H1 (cell line): ENCODE data around the gene SRSF2. TPM values are rescaled to one million over a fixed set of nuclear protein-coding genes. Genes with fewer than 3 reads are reported as not detected.

Experiments
- CTCF ChIA-PET: fragments of 300-600 bp; sonication (Branson Sonifier 250); formaldehyde crosslinking; loops from one replicate; lab custom pipeline; 2021; ENCODE audit not compliant: partially characterized antibody; lab: Charles Lee
- POLR2A ChIA-PET: fragments of 300-600 bp; sonication (Branson Sonifier 250); formaldehyde crosslinking; loops from one replicate; lab custom pipeline; 2021; ENCODE audit warnings: inconsistent platforms; ENCODE audit not compliant: partially characterized antibody; lab: Charles Lee
- DNase-seq, 2 experiments: peaks; one replicate each; pipeline versions ENCODE4 v3.0.0 to v3.0.0-alpha.2; 2010 to 2022; ENCODE audit warnings: low spot score in 2 of 2, low read depth in 1 of 2, mixed read lengths in 1 of 2
- FAIRE-seq: peaks from 2 replicates; lab custom pipeline; 2011; peaks lifted over from hg19 to GRCh38; lab: Jason Lieb, UNC
- H2AFZ ChIP-seq: 2 replicates; pipeline ENCODE4 v1.8.1; 2012; ENCODE audit warnings: low read length, inconsistent platforms
- H2AK5ac ChIP-seq: 2 replicates; pipeline ENCODE4 v1.6.1; 2013; ENCODE audit warnings: low read depth, low read length
- H2BK120ac ChIP-seq: replicated peaks from 2 replicates; pipeline ENCODE3; 2013; ENCODE audit warnings: low read depth, low read length, inconsistent platforms
- H2BK12ac ChIP-seq: 2 replicates; pipeline ENCODE4 v1.6.1; 2013; ENCODE audit warnings: low read depth, low read length
- H2BK15ac ChIP-seq: 2 replicates; pipeline ENCODE4 v1.6.1; 2013; ENCODE audit warnings: low read length
- H2BK20ac ChIP-seq: 2 replicates; pipeline ENCODE4 v1.6.1; 2013; ENCODE audit warnings: low read length
- H2BK5ac ChIP-seq: 2 replicates; pipeline ENCODE4 v1.6.1; 2013; ENCODE audit warnings: low read depth, low read length
- H3K14ac ChIP-seq: 2 replicates; pipeline ENCODE4 v1.6.1; 2013; ENCODE audit warnings: inconsistent platforms; ENCODE audit not compliant: insufficient read length
- H3K18ac ChIP-seq: 2 replicates; pipeline ENCODE4 v1.6.1; 2013; ENCODE audit warnings: low read length; ENCODE audit errors: extremely low read depth
- H3K23ac ChIP-seq: 2 replicates; pipeline ENCODE4 v1.6.1; 2013; ENCODE audit warnings: inconsistent platforms; ENCODE audit not compliant: insufficient read length
- H3K23me2 ChIP-seq: 2 replicates; pipeline ENCODE4 v1.6.1; 2013; ENCODE audit warnings: low read depth, low read length
- H3K27ac ChIP-seq: 2 replicates; pipeline ENCODE4 v1.6.1; 2011; ENCODE audit warnings: low read depth, low read length, inconsistent platforms
- H3K27me3 ChIP-seq, 4 experiments: replicated peaks in 1 of 4; 1 replicate in 1 of 4; 2 replicates in 3 of 4; pipeline versions ENCODE4 v1.6.1 to v1.8.1; 2011 to 2013; ENCODE audit warnings: low read length in 3 of 4, mild to moderate bottlenecking in 3 of 4, inconsistent platforms in 2 of 4, mixed read lengths in 2 of 4, moderate library complexity in 1 of 4; ENCODE audit not compliant: control insufficient read depth in 3 of 4, insufficient read depth in 3 of 4; ENCODE audit errors: extremely low read depth in 1 of 4
- H3K36me3 ChIP-seq, 4 experiments: 2 replicates each; pipeline versions ENCODE4 v1.6.1 to v1.8.1; 2011 to 2013; ENCODE audit warnings: mild to moderate bottlenecking in 4 of 4, low read length in 3 of 4, moderate library complexity in 2 of 4, control low read depth in 1 of 4, inconsistent platforms in 1 of 4; ENCODE audit not compliant: insufficient read depth in 4 of 4, control insufficient read depth in 2 of 4
- H3K4ac ChIP-seq: replicated peaks from 2 replicates; pipeline ENCODE3; 2013; ENCODE audit warnings: low read length, low read depth, mixed read lengths, inconsistent platforms; ENCODE audit not compliant: insufficient read length
- H3K4me1 ChIP-seq, 4 experiments: replicated peaks in 1 of 4; 1 replicate in 1 of 4; 2 replicates in 3 of 4; pipeline versions ENCODE4 v1.6.1 to v1.8.1; 2011 to 2013; ENCODE audit warnings: low read length in 3 of 4, inconsistent platforms in 2 of 4, mixed read lengths in 1 of 4; ENCODE audit not compliant: insufficient read depth in 4 of 4, control insufficient read depth in 3 of 4
- H3K4me2 ChIP-seq, 2 experiments: 2 replicates each; pipeline versions ENCODE4 v1.6.1 to v1.8.1; 2011 to 2013; ENCODE audit warnings: low read depth in 2 of 2, low read length in 2 of 2, control low read depth in 1 of 2, inconsistent platforms in 1 of 2, mild to moderate bottlenecking in 1 of 2; ENCODE audit not compliant: insufficient read depth in 1 of 2
- H3K4me3 ChIP-seq, 4 experiments: fragments of 200-600, 300-600 bp in 1 of 4; sonication (generic), shearing (Covaris generic), sonication (Bioruptor Twin) in 1 of 4; 2 replicates each; pipeline versions ENCODE4 v1.5.1 to v1.8.1; 2011 to 2016; ENCODE audit warnings: low read length in 4 of 4, low read depth in 3 of 4, control low read depth in 2 of 4, inconsistent platforms in 2 of 4, mild to moderate bottlenecking in 2 of 4, mixed read lengths in 1 of 4, moderate library complexity in 1 of 4; ENCODE audit not compliant: insufficient read depth in 2 of 4; ENCODE audit errors: extremely low read depth in 1 of 4
- H3K56ac ChIP-seq: replicated peaks from 2 replicates; pipeline ENCODE3; 2013; ENCODE audit warnings: low read depth, mild to moderate bottlenecking, mixed read lengths, low read length, inconsistent platforms; ENCODE audit not compliant: insufficient read length
- H3K79me1 ChIP-seq: 2 replicates; pipeline ENCODE4 v1.6.1; 2013; ENCODE audit warnings: low read depth, low read length, control low read depth
- H3K79me2 ChIP-seq, 2 experiments: 2 replicates each; pipeline versions ENCODE4 v1.6.1 to v1.8.1; 2012 to 2013; ENCODE audit warnings: low read length in 2 of 2, mild to moderate bottlenecking in 2 of 2, inconsistent platforms in 1 of 2; ENCODE audit not compliant: insufficient read depth in 2 of 2, control insufficient read depth in 1 of 2
- H3K9ac ChIP-seq, 4 experiments: replicated peaks in 1 of 4; 1 replicate in 1 of 4; 2 replicates in 3 of 4; pipeline versions ENCODE4 v1.6.1 to v1.8.1; 2011 to 2013; ENCODE audit warnings: low read depth in 3 of 4, low read length in 3 of 4, control low read depth in 2 of 4, mild to moderate bottlenecking in 2 of 4, moderate library complexity in 2 of 4, inconsistent platforms in 1 of 4; ENCODE audit errors: extremely low read depth in 1 of 4
- H3K9me3 ChIP-seq, 2 experiments: 2 replicates each; pipeline versions ENCODE4 v1.6.1 to v1.8.1; 2012 to 2013; ENCODE audit warnings: mild to moderate bottlenecking in 2 of 2, moderate library complexity in 2 of 2, control low read depth in 1 of 2, inconsistent platforms in 1 of 2, low read depth in 1 of 2, low read length in 1 of 2, mixed read lengths in 1 of 2; ENCODE audit not compliant: insufficient read depth in 2 of 2
- H4K20me1 ChIP-seq, 2 experiments: replicated peaks in 1 of 2; 2 replicates each; pipeline versions ENCODE3 to v1.8.1; 2011 to 2013; ENCODE audit warnings: inconsistent platforms in 2 of 2, low read length in 2 of 2, mild to moderate bottlenecking in 1 of 2; ENCODE audit not compliant: insufficient read depth in 2 of 2, control insufficient read depth in 1 of 2
- H4K5ac ChIP-seq: 2 replicates; pipeline ENCODE4 v1.6.1; 2013; ENCODE audit warnings: low read length, low read depth, mixed read lengths, inconsistent platforms; ENCODE audit not compliant: insufficient read length
- H4K8ac ChIP-seq: 2 replicates; pipeline ENCODE4 v1.8.0; 2013; ENCODE audit warnings: mild to moderate bottlenecking, moderate library complexity, low read length, inconsistent platforms; ENCODE audit not compliant: insufficient read depth; ENCODE audit errors: extremely low read depth
- H4K91ac ChIP-seq: replicated peaks from 2 replicates; pipeline ENCODE3; 2013; ENCODE audit warnings: low read length, mixed read lengths, inconsistent platforms; ENCODE audit not compliant: insufficient read length
- WGBS, 2 experiments: shearing (Covaris generic) in 1 of 2; methylation state at CpG; one replicate each; pipeline versions ENCODE4 v1.1.6 to v1.1.7; 2013 to 2015; ENCODE audit warnings: low lambda C conversion rate in 2 of 2, mixed read lengths in 2 of 2, inconsistent platforms in 1 of 2, low coverage in 1 of 2, missing lambda C conversion rate in 1 of 2; ENCODE audit not compliant: insufficient replicate concordance in 2 of 2, insufficient coverage in 1 of 2, insufficient read length in 1 of 2; ENCODE audit errors: extremely low coverage in 1 of 2, missing lambda C conversion rate in 1 of 2; 5-methylcytosine and 5-hydroxymethylcytosine counted together
- polyA plus RNA-seq, 7 experiments: library from polyadenylated mRNA; depleted of rRNA in 3 of 7; stranded (reverse) in 5 of 7; unstranded in 2 of 7; fragments of >200 nt in 5 of 7; fragments of 200-250 nt in 2 of 7; gene quantifications; 1 replicate in 5 of 7; 2 replicates in 1 of 7; 4 replicates in 1 of 7; pipeline versions ENCODE4 v1.2.1 to v1.2.3, GENCODE V29; 2011 to 2013; ENCODE audit warnings: missing spikeins in 2 of 7, mixed read lengths in 2 of 7
- total RNA-seq: library from RNA; stranded (reverse); fragmentation: NEBNext Ultra II Directional; extraction: Animal tissue kit (Norgen Biotek cat#: 25700); gene quantifications from 2 replicates; pipeline ENCODE4 v1.2.1, GENCODE V29; 2021

SRSF2 gene
- total and polyA plus RNA-seq, 2 of the 8 experiments (the other 6 are each of a cell fraction or from before 2014, with no cell fraction given): 397 to 401 TPM

DNA sequence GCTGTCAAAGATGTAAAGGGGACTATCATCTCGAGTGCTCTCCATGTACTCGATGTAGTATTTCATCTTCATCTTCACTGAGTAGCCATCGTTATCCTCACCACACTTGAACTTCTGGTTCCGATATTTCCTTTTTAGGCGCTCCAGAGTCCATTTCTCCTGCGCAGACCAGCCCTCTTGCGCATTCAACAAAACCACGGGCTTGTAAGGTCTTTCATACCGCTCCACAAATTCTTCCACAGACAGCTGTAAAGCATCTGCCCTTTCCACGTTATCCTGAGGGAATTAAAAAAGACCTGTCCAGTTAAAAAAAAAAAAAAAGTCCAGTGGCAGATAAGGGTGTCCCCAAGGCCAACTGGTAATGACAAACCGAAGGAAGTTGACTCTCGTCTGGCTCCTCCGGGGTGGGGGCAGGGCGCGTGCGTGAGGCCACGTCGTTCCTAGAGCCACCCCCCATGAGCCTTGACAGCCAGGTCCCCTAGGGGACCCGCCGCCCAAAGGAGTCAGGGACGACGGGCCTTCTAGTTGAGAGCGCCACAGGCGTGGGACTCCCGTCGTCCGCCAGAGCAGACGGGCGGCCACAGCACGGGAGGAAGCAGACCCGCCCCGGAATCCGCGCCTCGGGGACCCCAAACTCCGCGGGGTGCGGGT, 11.4 kb downstream of the SRSF2 start:
- no peaks in the 10 kb centered on the region for H3K9me3 ChIP-seq
- 37% methylated on average over 21 of the region's 38 CpGs; no CpG with 5 or more reads in 1 of the 2 experiments for WGBS, 2 experiments

More for the DNA sequence above, 11.4 kb downstream of the SRSF2 start:
- ChIA-PET CTCF (interaction anchor here (1.6 to 2.3 kb wide), 3 partner anchors 9 to 41 kb away, joined by 4 to 13 read pairs (median 7); no protein-coding TSS in a partner anchor), POLR2A (interaction anchor here (0.8 to 8.4 kb wide), 6 partner anchors 8 to 168 kb away, joined by 3 to 181 read pairs (median 4); partner anchors contain the start of genes MFSD11, MXRA7 and SRSF2)
- H3K4me2 ChIP-seq: peak overlapping the region; percentile 83 to 85
- peaks cover 11% of the 10 kb centered on the region for H3K23me2 ChIP-seq
- H2BK15ac ChIP-seq: no peak overlapping the region
- H2BK20ac ChIP-seq: no peak overlapping the region
- peak overlapping the region; percentile 50 to 71 (median 61); a peak in 6 of 7 replicates for H3K9ac ChIP-seq
- H3K79me1 ChIP-seq: peaks cover 7% of the 10 kb centered on the region
- peak overlapping the region; percentile 59 for H3K56ac ChIP-seq
- H3K27ac ChIP-seq: peak overlapping the region; percentile 71; the same call in 1 of the 2 replicates
- H4K20me1 ChIP-seq: peaks cover 0 to 10% of the 10 kb centered on the region in 2 experiments
- no peaks in the 10 kb centered on the region; a peak in 2 of 7 replicates for H3K27me3 ChIP-seq
- H3K4ac ChIP-seq: no peak overlapping the region
- H3K79me2 ChIP-seq: peaks cover 0 to 34% of the 10 kb centered on the region in 2 experiments; a peak in 2 of 4 replicates
- DNase-seq (no peak), FAIRE-seq (no peak)
- no peak overlapping the region for H3K18ac ChIP-seq
- no peak overlapping the region for H2BK120ac ChIP-seq
- H3K4me3 ChIP-seq: peak overlapping the region; percentile 68 to 99 (median 81)
- H2BK5ac ChIP-seq: no peak overlapping the region
- no peak overlapping the region for H3K23ac ChIP-seq
- no peak overlapping the region for H2AK5ac ChIP-seq
- no peak overlapping the region for H4K5ac ChIP-seq
- no peak overlapping the region for H4K8ac ChIP-seq
- no peak overlapping the region for H3K14ac ChIP-seq
- peaks cover 8 to 27% (median 19%) of the 10 kb centered on the region in 4 experiments; a peak in 6 of 8 replicates for H3K36me3 ChIP-seq
- H4K91ac ChIP-seq: no peak overlapping the region
- peaks cover 0 to 9% (median 2%) of the 10 kb centered on the region in 4 experiments; a peak in 5 of 7 replicates for H3K4me1 ChIP-seq
- H2AFZ ChIP-seq: no peak overlapping the region
- H2BK12ac ChIP-seq: no peak overlapping the region
